GM21528 (cell line): ENCODE results near the gene ITM2C.
A peak's percentile ranks its signal among the peaks of the same experiment; 100 is the strongest.

Experiments used
- ATAC-seq: cut with Tn5 transposase; IDR thresholded peaks from one replicate; pipeline ENCODE4 v1.9.1; 2021; ENCODE audit warnings: mild to moderate bottlenecking, moderate library complexity; ENCODE audit not compliant: unreplicated experiment, low FRiP score

ITM2C gene

GRCh38 chr2:230922951-230923717, 58.4 kb downstream of the ITM2C start:
- no peak for ATAC-seq

GRCh38 chr2:230924092-230924469, 59.3 kb downstream of the ITM2C start:
- no peak for ATAC-seq

DNA sequence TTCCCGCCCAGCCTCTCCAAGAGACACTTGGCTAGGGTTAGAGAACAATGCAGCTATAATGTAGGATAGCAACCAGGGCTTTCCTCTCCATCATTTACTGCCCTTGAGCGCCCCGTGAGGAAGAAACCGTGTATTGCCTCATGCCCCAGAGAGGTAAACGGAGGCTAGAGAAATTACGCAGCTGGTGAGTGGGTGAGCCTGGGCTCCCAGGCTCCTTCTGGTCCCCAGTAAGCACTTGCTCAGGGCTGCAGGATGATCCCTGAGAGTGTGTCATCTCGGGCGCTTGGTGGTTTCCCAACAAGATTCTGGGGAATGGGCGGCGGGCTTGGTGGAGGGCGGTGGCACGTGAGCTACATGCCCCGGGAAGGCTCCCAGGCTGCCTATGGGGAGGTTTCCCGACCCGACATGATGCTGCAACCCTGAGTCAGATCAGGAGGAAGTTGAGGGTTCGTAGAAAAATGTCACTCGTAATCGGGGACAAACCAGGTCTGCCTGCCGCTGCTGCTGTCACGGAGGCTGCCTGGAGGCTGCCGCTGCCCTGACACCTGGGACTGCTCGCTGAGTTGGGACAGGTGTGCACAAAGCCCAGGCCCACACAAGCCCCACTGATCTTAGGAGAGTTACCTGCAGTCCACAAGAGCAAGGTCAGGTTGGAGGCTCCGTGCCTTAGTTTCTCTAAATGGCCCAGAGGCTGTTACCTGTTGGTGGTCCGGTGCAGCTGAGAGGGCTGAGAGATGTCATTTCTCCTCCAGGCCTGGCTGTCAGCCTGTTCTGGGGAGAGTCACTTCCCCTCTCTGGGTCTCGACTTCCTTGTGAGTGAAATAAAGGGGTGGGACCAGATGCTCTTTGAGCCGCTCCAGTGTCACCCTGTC, 60.0 kb downstream of the ITM2C start, which contains the start of gene GPR55:
GPR55 (minus strand) TSS at position 773 of the 872 bp plus-strand sequence. CDS start 14,280 bp downstream, outside the sequence.
- peak; percentile 42 for ATAC-seq

DNA sequence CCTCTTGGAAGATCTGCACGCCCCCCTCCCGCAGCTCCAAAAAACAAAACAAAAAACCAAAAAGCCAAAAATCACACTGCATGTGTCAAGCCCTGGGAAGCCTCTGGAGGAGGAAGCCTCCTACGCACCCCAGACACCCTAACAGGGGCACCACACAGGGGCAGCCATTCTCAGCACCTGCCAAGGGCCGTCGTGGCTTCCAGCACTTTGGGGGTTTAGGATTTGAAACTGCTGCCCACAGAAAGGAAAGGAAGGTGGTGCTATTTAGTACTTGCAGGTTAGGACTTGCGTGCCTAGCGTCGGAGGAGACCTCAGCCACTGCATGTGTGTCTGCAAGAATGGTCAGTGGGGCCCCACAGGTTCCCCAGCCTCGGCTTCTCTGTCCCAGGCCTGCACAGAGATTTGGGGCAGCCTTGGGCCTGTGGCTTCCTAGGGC, 60.7 kb downstream of the ITM2C start:
- peak; percentile 22 for ATAC-seq

GRCh38 chr2:230925879-230926765, 61.4 kb downstream of the ITM2C start:
- peak; percentile 28 for ATAC-seq

- no peak for ATAC-seq
These were observed 63.1 kb downstream of the ITM2C start for GRCh38 chr2:230927711-230928341.
